ENCODE measurements around the gene GOLGA7B. TPM values are rescaled to one million over a fixed set of nuclear protein-coding genes. Genes with fewer than 3 reads are reported as not detected.

GOLGA7B gene
- total RNA-seq, 2 experiments from 2014 or later, result 0.47 to 0.57 TPM

- H3K27me3 Mint-ChIP-seq, result no peaks in the 10 kb centered on the region
- H3K27ac Mint-ChIP-seq, result peak overlapping the region; percentile 45
- intact Hi-C loops (cut with DNase I, micrococcal nuclease), result loop anchor here in 1 of 2 experiments (5.0 kb wide), 1 partner anchor 55 kb away; no protein-coding TSS in a partner anchor
- H3K4me1 Mint-ChIP-seq, result peaks cover 35% of the 10 kb centered on the region
- DNase-seq (no peak), ATAC-seq (no peak)
- no peak overlapping the region for H3K4me3 Mint-ChIP-seq
- ChIA-PET CTCF (interaction anchor here (0.6 kb wide), 2 partner anchors 17 to 60 kb away, joined by 3 read pairs; no protein-coding TSS in a partner anchor), POLR2A (no interaction called here)
- no peaks in the 10 kb centered on the region for H3K36me3 Mint-ChIP-seq (ENCODE audit: low read depth)
- no peaks in the 10 kb centered on the region for H3K9me3 Mint-ChIP-seq (ENCODE audit: low read depth)
These were observed 2.6 kb downstream of the GOLGA7B start for GRCh38 chr10:97852277-97852676.

GRCh38 chr10:97852840-97853405 is 3.3 kb downstream of the GOLGA7B start:
- Mint-ChIP-seq H3K27ac (no peak overlapping the region), H3K4me1 (peaks cover 37% of the 10 kb centered on the region), H3K27me3 (no peaks in the 10 kb centered on the region), H3K36me3 (ENCODE audit: low read depth) (no peaks in the 10 kb centered on the region), H3K4me3 (no peak overlapping the region), H3K9me3 (ENCODE audit: low read depth) (no peaks in the 10 kb centered on the region)
- CTCF ChIA-PET, result no interaction called here
- ATAC-seq, result no peak
- no peak for DNase-seq
- POLR2A ChIA-PET, result no interaction called here
- intact Hi-C loops (cut with DNase I, micrococcal nuclease), result loop anchor here in 1 of 2 experiments (5.0 kb wide), 1 partner anchor 56 kb away; no protein-coding TSS in a partner anchor

GRCh38 chr10:97854743-97855142 is 5.1 kb downstream of the GOLGA7B start:
- Mint-ChIP-seq H3K36me3 (ENCODE audit: low read depth) (no peaks in the 10 kb centered on the region), H3K4me3 (no peak overlapping the region), H3K9me3 (ENCODE audit: low read depth) (no peaks in the 10 kb centered on the region), H3K27me3 (no peaks in the 10 kb centered on the region), H3K27ac (no peak overlapping the region), H3K4me1 (peaks cover 38% of the 10 kb centered on the region)
- intact Hi-C loops (cut with DNase I, micrococcal nuclease), result loop anchor here in 1 of 2 experiments (5.0 kb wide), 2 partner anchors 57 to 117 kb away; partner anchors contain the start of gene ZFYVE27
- no peak for DNase-seq
- ChIA-PET POLR2A (no interaction called here), CTCF (interaction anchor here (0.6 kb wide), 1 partner anchor 14 kb away, joined by 3 read pairs; no protein-coding TSS in a partner anchor)
- no peak for ATAC-seq

GRCh38 chr10:97858001-97858439 is 8.4 kb downstream of the GOLGA7B start:
- peaks cover 11% of the 10 kb centered on the region for H3K4me1 Mint-ChIP-seq
- POLR2A ChIA-PET, result no interaction called here
- CTCF ChIA-PET, result interaction anchor here (0.5 to 1.2 kb wide), 2 partner anchors 11 to 53 kb away, joined by 3 to 5 read pairs; no protein-coding TSS in a partner anchor
- H3K9me3 Mint-ChIP-seq (ENCODE audit: low read depth), result no peaks in the 10 kb centered on the region
- intact Hi-C loops (cut with DNase I, micrococcal nuclease), result loop anchor here in 1 of 2 experiments (5.0 kb wide), 1 partner anchor 121 kb away; the partner anchor contains the start of gene ZFYVE27
- ATAC-seq (peak; percentile 89), DNase-seq (peak; percentile 37)
- no peaks in the 10 kb centered on the region for H3K36me3 Mint-ChIP-seq (ENCODE audit: low read depth)
- H3K27me3 Mint-ChIP-seq, result no peaks in the 10 kb centered on the region
- no peak overlapping the region for H3K4me3 Mint-ChIP-seq
- H3K27ac Mint-ChIP-seq, result no peak overlapping the region

- Mint-ChIP-seq H3K4me3 (no peak overlapping the region), H3K27ac (no peak overlapping the region), H3K36me3 (ENCODE audit: low read depth) (no peaks in the 10 kb centered on the region), H3K4me1 (peaks cover 10% of the 10 kb centered on the region), H3K9me3 (ENCODE audit: low read depth) (no peaks in the 10 kb centered on the region), H3K27me3 (no peaks in the 10 kb centered on the region)
- DNase-seq, result peak; percentile 39
- ATAC-seq, result peak; percentile 80
- ChIA-PET CTCF (interaction anchor here (0.5 to 1.8 kb wide), 7 partner anchors 8 to 308 kb away, joined by 3 to 13 read pairs (median 4); no protein-coding TSS in a partner anchor), POLR2A (no interaction called here)
- intact Hi-C loops (cut with DNase I, micrococcal nuclease), result no loop called here
These were observed 11.6 kb downstream of the GOLGA7B start for GRCh38 chr10:97861097-97861750.

GRCh38 chr10:97861924-97862323 is 12.3 kb downstream of the GOLGA7B start:
- Mint-ChIP-seq H3K36me3 (ENCODE audit: low read depth) (no peaks in the 10 kb centered on the region), H3K4me3 (no peak overlapping the region), H3K27ac (no peak overlapping the region), H3K9me3 (ENCODE audit: low read depth) (no peaks in the 10 kb centered on the region), H3K4me1 (peaks cover 10% of the 10 kb centered on the region), H3K27me3 (no peaks in the 10 kb centered on the region)
- no peak for ATAC-seq
- POLR2A ChIA-PET, result no interaction called here
- DNase-seq, result no peak
- intact Hi-C loops (cut with DNase I, micrococcal nuclease), result no loop called here
- CTCF ChIA-PET, result interaction anchor here (0.8 to 1.9 kb wide), 5 partner anchors 8 to 307 kb away, joined by 3 to 13 read pairs (median 5); no protein-coding TSS in a partner anchor

- Mint-ChIP-seq H3K9me3 (ENCODE audit: low read depth) (no peaks in the 10 kb centered on the region), H3K4me3 (no peak overlapping the region), H3K27ac (no peak overlapping the region), H3K36me3 (ENCODE audit: low read depth) (no peaks in the 10 kb centered on the region), H3K4me1 (peaks cover under 1% of the 10 kb centered on the region), H3K27me3 (no peaks in the 10 kb centered on the region)
- ATAC-seq, result no peak
- POLR2A ChIA-PET, result no interaction called here
- DNase-seq, result no peak
- CTCF ChIA-PET, result interaction anchor here (0.8 to 1.9 kb wide), 2 partner anchors 8 to 72 kb away, joined by 3 to 5 read pairs; no protein-coding TSS in a partner anchor
- intact Hi-C loops (cut with DNase I, micrococcal nuclease), result no loop called here
These were observed 14.2 kb downstream of the GOLGA7B start for GRCh38 chr10:97863808-97864207.

GRCh38 chr10:97865488-97865887 is 15.8 kb downstream of the GOLGA7B start:
- no peaks in the 10 kb centered on the region for H3K36me3 Mint-ChIP-seq (ENCODE audit: low read depth)
- intact Hi-C loops (cut with DNase I, micrococcal nuclease), result loop anchor here in 1 of 2 experiments (5.0 kb wide), 1 partner anchor 158 kb away; no protein-coding TSS in a partner anchor
- no peaks in the 10 kb centered on the region for H3K27me3 Mint-ChIP-seq
- DNase-seq (no peak), ATAC-seq (no peak)
- no peak overlapping the region for H3K27ac Mint-ChIP-seq
- H3K4me1 Mint-ChIP-seq, result peaks cover 10% of the 10 kb centered on the region
- H3K9me3 Mint-ChIP-seq (ENCODE audit: low read depth), result no peaks in the 10 kb centered on the region
- no peak overlapping the region for H3K4me3 Mint-ChIP-seq
- ChIA-PET CTCF (interaction anchor here (7.1 kb wide), 1 partner anchor 71 kb away, joined by 93 read pairs; no protein-coding TSS in a partner anchor), POLR2A (no interaction called here)

GRCh38 chr10:97866524-97867219 is 17.0 kb downstream of the GOLGA7B start:
- Mint-ChIP-seq H3K4me3 (no peak overlapping the region), H3K4me1 (peaks cover 10% of the 10 kb centered on the region), H3K27ac (no peak overlapping the region), H3K9me3 (ENCODE audit: low read depth) (no peaks in the 10 kb centered on the region), H3K36me3 (ENCODE audit: low read depth) (no peaks in the 10 kb centered on the region), H3K27me3 (no peaks in the 10 kb centered on the region)
- intact Hi-C loops (cut with DNase I, micrococcal nuclease), result loop anchor here in 1 of 2 experiments (5.0 kb wide), 1 partner anchor 159 kb away; no protein-coding TSS in a partner anchor
- ATAC-seq (no peak), DNase-seq (no peak)
- ChIA-PET CTCF (interaction anchor here (7.1 kb wide), 1 partner anchor 72 kb away, joined by 93 read pairs; no protein-coding TSS in a partner anchor), POLR2A (no interaction called here)

- CTCF ChIA-PET, result interaction anchor here (0.6 to 7.1 kb wide), 6 partner anchors 16 to 181 kb away, joined by 3 to 93 read pairs (median 4); partner anchors contain the start of gene AVPI1
- no peak overlapping the region for H3K4me3 Mint-ChIP-seq
- intact Hi-C loops (cut with DNase I, micrococcal nuclease), result loop anchor here in 1 of 2 experiments (5.0 kb wide), 1 partner anchor 160 kb away; no protein-coding TSS in a partner anchor
- H3K27me3 Mint-ChIP-seq, result no peaks in the 10 kb centered on the region
- no peaks in the 10 kb centered on the region for H3K36me3 Mint-ChIP-seq (ENCODE audit: low read depth)
- POLR2A ChIA-PET, result no interaction called here
- DNase-seq (no peak), ATAC-seq (no peak)
- H3K27ac Mint-ChIP-seq, result no peak overlapping the region
- H3K4me1 Mint-ChIP-seq, result peaks cover 10% of the 10 kb centered on the region
- no peaks in the 10 kb centered on the region for H3K9me3 Mint-ChIP-seq (ENCODE audit: low read depth)
These were observed 17.7 kb downstream of the GOLGA7B start for GRCh38 chr10:97867220-97867800.
